Urothelium cell line (cell line): ENCODE data around the gene LYZL6.
"Not testable (repeated sequence)": the region's sequence is repeated elsewhere in the genome, so short reads cannot be mapped to it uniquely, and the experiment has no call there.

ENCODE experiments used
- DNase-seq: peaks from one replicate; pipeline ENCODE4 v3.0.0; 2011; ENCODE audit warnings: low spot score, mixed read lengths
- FAIRE-seq: peaks from 2 replicates; lab custom pipeline; 2011; peaks lifted over from hg19 to GRCh38; lab: Jason Lieb, UNC

Gene LYZL6

GRCh38 chr17:35909408-35909807 is 34.1 kb downstream of the LYZL6 start:
- no peak for DNase-seq
- no peak for FAIRE-seq

GRCh38 chr17:35907691-35908090 is 35.8 kb downstream of the LYZL6 start:
- no peak for FAIRE-seq
- DNase-seq, result no peak

GRCh38 chr17:35906926-35907637 is 36.4 kb downstream of the LYZL6 start:
- no peak for DNase-seq
- no peak for FAIRE-seq

GRCh38 chr17:35906191-35906925 is 37.2 kb downstream of the LYZL6 start:
- FAIRE-seq (no peak), DNase-seq (no peak)

GRCh38 chr17:35903451-35903850 is 40.1 kb downstream of the LYZL6 start:
- DNase-seq, result no peak
- FAIRE-seq, result no peak

- DNase-seq, result no peak
- no peak for FAIRE-seq
Measured at GRCh38 chr17:35901631-35902175, 41.8 kb downstream of the LYZL6 start.

- DNase-seq, result peak; percentile 20
- no peak for FAIRE-seq
Measured at GRCh38 chr17:35900708-35901480, 42.6 kb downstream of the LYZL6 start.

- no peak for FAIRE-seq
- no peak for DNase-seq
Measured at GRCh38 chr17:35900280-35900679, 43.2 kb downstream of the LYZL6 start.

- FAIRE-seq (no peak), DNase-seq (peak; percentile 34)
Measured at GRCh38 chr17:35898283-35899070, 45.0 kb downstream of the LYZL6 start.

GRCh38 chr17:35897772-35898171 is 45.7 kb downstream of the LYZL6 start:
- FAIRE-seq, DNase-seq: not testable (repeated sequence)

- FAIRE-seq (no peak), DNase-seq (no peak)
Measured at GRCh38 chr17:35895636-35896587, 47.6 kb downstream of the LYZL6 start.

- FAIRE-seq, result no peak
Measured at GRCh38 chr17:35894206-35894605, 49.3 kb downstream of the LYZL6 start.

GRCh38 chr17:35893751-35894150 is 49.8 kb downstream of the LYZL6 start:
- no peak for DNase-seq
- no peak for FAIRE-seq

More at GRCh38 chr17:35894206-35894605, 49.3 kb downstream of the LYZL6 start:
- DNase-seq, result no peak

GRCh38 chr17:35892091-35893035 is 51.1 kb downstream of the LYZL6 start:
- no peak for DNase-seq
- FAIRE-seq, result no peak

- DNase-seq, result no peak
- no peak for FAIRE-seq
Measured at GRCh38 chr17:35891269-35891668, 52.2 kb downstream of the LYZL6 start.

GRCh38 chr17:35890774-35891155 is 52.7 kb downstream of the LYZL6 start:
- DNase-seq (no peak), FAIRE-seq (no peak)

- DNase-seq (peak; percentile 21), FAIRE-seq (no peak)
Measured at GRCh38 chr17:35889818-35890773, 53.4 kb downstream of the LYZL6 start.
